Measurements from ENCODE around the gene AP2A2.

Gene AP2A2

DNA sequence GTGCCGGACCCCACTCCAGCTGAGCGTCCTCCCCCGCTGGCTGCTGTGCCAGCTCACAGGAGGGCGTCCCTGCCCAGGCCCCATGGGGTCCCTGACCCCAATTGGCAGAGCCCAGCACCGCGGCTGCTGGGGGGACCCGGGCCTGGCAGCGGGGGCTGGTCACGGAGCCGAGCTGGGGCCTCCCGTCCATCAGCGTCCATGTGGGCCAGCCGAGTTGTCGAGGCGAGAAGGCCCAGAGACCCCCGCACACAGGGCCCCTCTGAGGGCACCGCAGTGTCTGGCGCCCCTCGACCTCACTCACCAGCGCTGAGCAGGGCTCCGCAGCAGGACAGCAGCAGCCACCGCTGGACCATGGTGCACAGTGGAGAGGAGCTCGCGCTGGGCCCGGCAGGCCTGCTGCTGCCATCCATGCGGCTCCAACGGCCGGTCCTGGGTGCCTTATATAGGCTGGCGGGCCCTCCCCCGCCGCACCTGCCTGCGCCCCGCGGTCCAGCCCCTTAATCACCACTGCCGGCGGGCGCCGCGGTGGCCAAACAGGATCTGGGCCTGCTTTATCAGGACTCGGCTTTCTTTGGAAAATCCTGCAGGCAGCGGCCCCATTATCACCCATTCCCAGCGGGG lies 110.7 kb downstream of the AP2A2 start, which contains the start of gene MUC6:
Gene MUC6, minus strand, starts transcription at position 416 of the 621 bp plus-strand sequence. Its CDS starts 63 bp downstream, at position 353.
- Histone ChIP-seq H3K4me3 (no peak within 1 kb of the TSS), H3K27ac (no peak within 1 kb of the TSS), H3K9me3 (ENCODE audit: low read depth, low read length) (no peaks in the 10 kb centered on the region), H3K9ac (ENCODE audit: insufficient read length) (no peak within 1 kb of the TSS), H3K36me3 (ENCODE audit: insufficient read depth, low read length) (no peaks in the 10 kb centered on the region)
- no peak for DNase-seq (ENCODE audit: low read depth, low spot score)
- no peak for TF ChIP-seq EZH2 (IDR thresholded peaks at IDR 0.05)
- TF ChIP-seq FOXP2 (optimal IDR thresholded peaks at IDR 0.05; ENCODE audit: control extremely low read depth, extremely low read length, insufficient read depth), result no peak
- TF ChIP-seq POLR2AphosphoS5 (IDR thresholded peaks at IDR 0.05; ENCODE audit: borderline replicate concordance, low read depth, low read length), result no peak

DNA sequence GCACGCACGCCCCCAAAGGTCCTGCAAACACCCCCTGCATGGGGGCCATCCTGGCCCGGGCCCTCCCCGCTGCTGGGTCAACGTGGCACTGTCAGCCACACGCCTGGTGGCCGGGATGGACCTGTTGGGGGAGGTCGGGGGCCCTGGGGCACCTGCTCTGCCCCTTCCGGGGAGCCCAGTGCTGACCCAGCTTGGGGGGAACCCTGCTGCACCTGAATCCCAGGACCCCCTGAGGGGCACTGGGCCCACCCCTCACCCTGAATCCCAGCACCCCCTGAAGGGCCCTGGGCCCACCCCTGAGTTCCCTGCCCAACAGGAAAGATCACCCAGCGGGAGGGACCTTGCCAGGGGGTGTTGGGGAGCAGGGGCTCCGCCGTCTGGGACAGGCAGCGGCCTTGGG lies 111.3 kb downstream of the AP2A2 start:
- no peak overlapping the region for H3K27ac ChIP-seq
- H3K36me3 ChIP-seq (ENCODE audit: insufficient read depth, low read length), result no peaks in the 10 kb centered on the region
- H3K4me3 ChIP-seq, result no peak overlapping the region
- TF ChIP-seq POLR2AphosphoS5 (IDR thresholded peaks at IDR 0.05; ENCODE audit: borderline replicate concordance, low read depth, low read length) (no peak), FOXP2 (optimal IDR thresholded peaks at IDR 0.05; ENCODE audit: control extremely low read depth, extremely low read length, insufficient read depth) (no peak), EZH2 (IDR thresholded peaks at IDR 0.05) (no peak)
- no peaks in the 10 kb centered on the region for H3K9me3 ChIP-seq (ENCODE audit: low read depth, low read length)
- no peak overlapping the region for H3K9ac ChIP-seq (ENCODE audit: insufficient read length)
- DNase-seq (ENCODE audit: low read depth, low spot score), result no peak

DNA sequence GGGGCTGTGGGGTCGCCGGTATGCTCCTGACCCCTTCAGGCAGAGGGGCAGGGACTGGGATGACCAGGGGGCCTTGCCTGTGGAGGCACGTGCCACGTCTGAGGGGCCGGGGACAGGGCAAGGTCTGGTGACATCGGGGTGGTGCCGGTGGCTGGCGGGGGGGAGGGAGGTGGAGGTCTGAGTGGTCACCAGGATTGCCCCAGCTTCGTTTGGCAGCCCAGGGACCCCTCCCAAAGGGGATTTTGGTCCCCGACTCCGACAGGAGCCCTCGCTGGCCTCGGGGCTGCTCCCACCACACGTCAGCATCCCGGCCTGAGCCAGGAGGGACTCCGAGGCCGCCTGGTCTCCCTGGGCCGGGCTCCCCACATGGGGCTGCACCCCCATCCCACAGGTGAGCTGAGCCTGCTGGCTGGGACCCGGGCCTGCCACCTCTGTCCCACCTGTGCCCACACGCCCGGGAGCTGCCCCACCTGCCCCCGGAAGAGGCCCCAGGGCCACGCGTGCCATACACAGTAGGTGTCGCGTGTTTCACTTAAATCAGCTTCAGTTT lies 111.9 kb downstream of the AP2A2 start:
- H3K4me3 ChIP-seq, result no peak overlapping the region
- H3K9ac ChIP-seq (ENCODE audit: insufficient read length), result no peak overlapping the region
- H3K27ac ChIP-seq, result no peak overlapping the region
- TF ChIP-seq POLR2AphosphoS5 (IDR thresholded peaks at IDR 0.05; ENCODE audit: borderline replicate concordance, low read depth, low read length), result no peak
- no peak for TF ChIP-seq FOXP2 (optimal IDR thresholded peaks at IDR 0.05; ENCODE audit: control extremely low read depth, extremely low read length, insufficient read depth)
- no peak for TF ChIP-seq EZH2 (IDR thresholded peaks at IDR 0.05)
- no peak for DNase-seq (ENCODE audit: low read depth, low spot score)
- H3K36me3 ChIP-seq (ENCODE audit: insufficient read depth, low read length), result no peaks in the 10 kb centered on the region
- H3K9me3 ChIP-seq (ENCODE audit: low read depth, low read length), result no peaks in the 10 kb centered on the region

DNA sequence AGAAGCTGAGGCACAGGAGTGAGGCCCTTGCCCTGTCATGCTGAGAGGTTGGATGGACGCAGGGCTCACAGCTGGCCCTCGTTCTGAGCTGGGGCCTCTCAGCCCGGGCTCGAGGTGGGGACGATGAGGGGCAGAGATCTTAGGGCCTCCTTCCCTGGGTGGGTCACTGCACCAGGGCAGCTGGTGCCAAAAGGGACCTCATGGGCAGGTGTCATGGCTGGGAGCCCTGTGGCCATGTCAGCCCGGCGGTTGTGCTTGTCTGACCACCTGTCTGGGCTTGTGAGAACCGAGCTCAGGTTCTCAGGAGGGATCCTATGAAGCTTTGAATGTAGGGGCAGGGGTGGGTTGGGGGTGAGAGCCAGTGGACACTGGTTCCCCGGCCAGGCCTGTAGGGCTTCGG lies 112.7 kb downstream of the AP2A2 start:
- H3K9ac ChIP-seq (ENCODE audit: insufficient read length), result no peak overlapping the region
- DNase-seq (ENCODE audit: low read depth, low spot score), result no peak
- H3K4me3 ChIP-seq, result no peak overlapping the region
- no peak overlapping the region for H3K27ac ChIP-seq
- no peaks in the 10 kb centered on the region for H3K36me3 ChIP-seq (ENCODE audit: insufficient read depth, low read length)
- no peak for TF ChIP-seq POLR2AphosphoS5 (IDR thresholded peaks at IDR 0.05; ENCODE audit: borderline replicate concordance, low read depth, low read length)
- TF ChIP-seq FOXP2 (optimal IDR thresholded peaks at IDR 0.05; ENCODE audit: control extremely low read depth, extremely low read length, insufficient read depth), result no peak
- TF ChIP-seq EZH2 (IDR thresholded peaks at IDR 0.05), result no peak
- no peaks in the 10 kb centered on the region for H3K9me3 ChIP-seq (ENCODE audit: low read depth, low read length)

DNA sequence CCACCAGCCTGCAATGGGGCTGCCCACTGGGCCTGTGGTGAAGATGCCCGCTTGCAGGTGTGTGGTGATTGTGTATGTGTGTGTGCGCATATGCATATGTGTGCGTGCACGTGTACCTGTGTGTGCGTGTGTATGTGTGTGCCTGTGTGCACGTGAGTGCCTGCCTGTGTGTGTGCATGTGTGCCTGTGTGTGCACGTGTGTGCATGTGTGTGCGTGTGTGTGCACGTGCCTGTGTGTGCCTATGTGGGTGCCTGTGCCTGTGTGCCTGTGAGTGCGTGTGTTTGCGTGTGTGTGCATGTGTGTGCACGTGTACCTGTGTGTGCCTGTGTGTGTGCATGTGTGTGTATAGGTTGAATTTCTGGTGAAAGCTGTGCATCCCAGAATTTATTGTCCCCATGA lies 113.3 kb downstream of the AP2A2 start:
- Histone ChIP-seq H3K9me3 (ENCODE audit: low read depth, low read length) (no peaks in the 10 kb centered on the region), H3K4me3 (no peak overlapping the region), H3K27ac (no peak overlapping the region), H3K36me3 (ENCODE audit: insufficient read depth, low read length) (no peaks in the 10 kb centered on the region), H3K9ac (ENCODE audit: insufficient read length) (no peak overlapping the region)
- TF ChIP-seq EZH2 (IDR thresholded peaks at IDR 0.05) (no peak), POLR2AphosphoS5 (IDR thresholded peaks at IDR 0.05; ENCODE audit: borderline replicate concordance, low read depth, low read length) (no peak), FOXP2 (optimal IDR thresholded peaks at IDR 0.05; ENCODE audit: control extremely low read depth, extremely low read length, insufficient read depth) (no peak)
- DNase-seq (ENCODE audit: low read depth, low spot score), result no peak

DNA sequence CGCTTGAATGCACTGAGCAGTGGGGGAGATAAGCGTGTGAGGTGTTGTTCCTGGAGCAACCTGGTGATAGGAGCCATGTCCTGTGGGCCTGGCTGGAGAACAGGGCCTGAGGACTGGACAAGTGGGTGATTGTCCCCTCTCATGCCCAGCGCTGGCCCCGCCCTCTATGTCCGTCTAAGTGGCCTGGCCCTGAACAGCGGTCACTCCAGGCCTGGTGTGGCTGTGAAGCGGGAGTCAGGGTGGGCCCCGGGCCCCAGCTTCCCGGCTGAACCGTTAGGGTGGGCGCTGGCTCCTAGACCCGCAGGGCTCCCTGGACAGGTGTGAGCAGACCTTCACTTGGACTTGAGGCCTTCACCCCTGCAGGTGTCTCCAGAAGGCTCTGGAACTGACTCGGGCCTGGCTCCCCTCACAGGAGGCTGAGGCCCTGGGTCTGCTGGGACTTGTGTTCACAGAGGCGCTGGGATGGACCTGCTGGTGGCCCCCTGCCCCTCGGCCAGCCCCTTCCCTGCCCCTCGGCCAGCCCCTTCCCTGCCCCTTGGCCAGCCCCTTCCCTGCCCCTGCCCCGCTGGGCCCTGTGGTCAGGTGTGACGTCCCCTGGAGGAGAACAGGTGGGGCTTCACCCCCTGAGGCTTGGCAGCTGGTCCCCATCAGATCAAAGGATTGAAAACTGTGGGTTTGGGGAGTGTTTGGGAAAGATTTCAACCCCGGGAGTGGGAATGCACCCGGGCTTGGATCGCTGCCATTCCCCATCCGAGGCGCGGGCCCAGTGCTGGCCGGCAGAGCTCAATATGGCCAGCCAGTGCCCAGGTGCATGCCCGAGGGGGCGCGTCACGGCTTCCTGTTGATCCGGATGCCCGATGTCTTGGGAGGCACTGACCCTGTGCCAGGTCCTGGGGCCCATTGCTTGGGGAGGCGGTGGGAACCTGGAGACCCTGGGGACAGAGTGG lies 114.1 kb downstream of the AP2A2 start:
- TF ChIP-seq FOXP2 (optimal IDR thresholded peaks at IDR 0.05; ENCODE audit: control extremely low read depth, extremely low read length, insufficient read depth) (no peak), POLR2AphosphoS5 (IDR thresholded peaks at IDR 0.05; ENCODE audit: borderline replicate concordance, low read depth, low read length) (no peak), EZH2 (IDR thresholded peaks at IDR 0.05) (no peak)
- Histone ChIP-seq H3K36me3 (ENCODE audit: insufficient read depth, low read length) (no peaks in the 10 kb centered on the region), H3K9me3 (ENCODE audit: low read depth, low read length) (no peaks in the 10 kb centered on the region), H3K27ac (no peak overlapping the region), H3K9ac (ENCODE audit: insufficient read length) (no peak overlapping the region), H3K4me3 (no peak overlapping the region)
- DNase-seq (ENCODE audit: low read depth, low spot score), result no peak

DNA sequence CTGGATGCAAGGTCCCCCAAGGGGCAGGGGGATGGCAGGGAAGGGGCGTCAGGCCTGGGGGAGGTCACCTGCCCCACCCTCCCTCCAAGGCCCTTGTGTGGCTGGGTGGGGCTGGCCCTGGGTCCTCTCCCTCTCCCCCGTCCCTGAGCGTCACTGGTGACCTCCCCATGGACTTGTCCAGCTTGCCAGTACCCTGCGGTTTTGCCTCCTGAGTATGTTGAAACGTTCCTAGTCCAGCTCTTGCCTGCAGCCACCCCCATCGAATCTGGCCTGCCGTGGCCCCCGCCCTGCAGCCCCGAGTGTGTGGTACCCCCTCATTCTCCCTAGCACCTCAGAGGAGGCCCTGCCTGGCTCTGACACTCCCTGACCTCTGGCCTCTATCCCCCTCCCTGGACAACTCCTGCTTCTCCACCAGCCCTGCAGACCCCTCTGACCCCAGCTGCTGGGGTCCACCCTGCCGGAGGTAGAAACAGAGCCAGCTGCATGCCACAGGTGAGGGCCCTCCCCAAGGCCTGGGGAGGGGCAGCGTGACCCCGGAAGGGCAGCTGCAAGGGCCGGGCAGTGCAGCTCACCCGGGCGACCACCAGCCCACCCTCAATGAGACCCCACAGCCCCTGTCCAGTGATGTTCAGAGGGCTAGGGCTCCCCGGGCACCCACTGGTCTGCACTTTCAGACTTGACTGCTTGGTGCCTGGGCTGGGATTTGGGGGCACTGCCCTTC lies 114.9 kb downstream of the AP2A2 start:
- Histone ChIP-seq H3K27ac (no peak overlapping the region), H3K36me3 (ENCODE audit: insufficient read depth, low read length) (no peaks in the 10 kb centered on the region), H3K9me3 (ENCODE audit: low read depth, low read length) (no peaks in the 10 kb centered on the region), H3K9ac (ENCODE audit: insufficient read length) (no peak overlapping the region), H3K4me3 (no peak overlapping the region)
- no peak for DNase-seq (ENCODE audit: low read depth, low spot score)
- TF ChIP-seq FOXP2 (optimal IDR thresholded peaks at IDR 0.05; ENCODE audit: control extremely low read depth, extremely low read length, insufficient read depth), result no peak
- TF ChIP-seq POLR2AphosphoS5 (IDR thresholded peaks at IDR 0.05; ENCODE audit: borderline replicate concordance, low read depth, low read length), result no peak
- TF ChIP-seq EZH2 (IDR thresholded peaks at IDR 0.05), result no peak

DNA sequence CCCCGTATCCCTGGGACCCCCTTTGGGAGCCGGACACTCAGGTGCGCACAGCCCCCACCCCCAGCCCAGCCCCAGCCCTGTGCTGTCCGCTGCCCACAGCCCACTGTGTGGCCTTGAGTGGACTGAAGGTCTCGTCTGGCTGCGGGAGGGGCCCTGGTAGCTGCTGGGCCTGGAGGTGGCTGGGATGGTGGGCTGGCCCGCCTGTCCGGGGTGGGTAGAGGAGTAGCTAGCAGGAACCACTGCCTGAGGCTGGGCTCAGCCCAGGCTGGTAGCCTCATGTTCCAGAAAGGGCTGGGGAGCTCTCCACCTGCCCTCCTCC lies 115.4 kb downstream of the AP2A2 start:
- Histone ChIP-seq H3K4me3 (no peak overlapping the region), H3K9me3 (ENCODE audit: low read depth, low read length) (no peaks in the 10 kb centered on the region), H3K27ac (no peak overlapping the region), H3K36me3 (ENCODE audit: insufficient read depth, low read length) (no peaks in the 10 kb centered on the region), H3K9ac (ENCODE audit: insufficient read length) (no peak overlapping the region)
- no peak for DNase-seq (ENCODE audit: low read depth, low spot score)
- TF ChIP-seq POLR2AphosphoS5 (IDR thresholded peaks at IDR 0.05; ENCODE audit: borderline replicate concordance, low read depth, low read length), result no peak
- no peak for TF ChIP-seq FOXP2 (optimal IDR thresholded peaks at IDR 0.05; ENCODE audit: control extremely low read depth, extremely low read length, insufficient read depth)
- no peak for TF ChIP-seq EZH2 (IDR thresholded peaks at IDR 0.05)

Data from SK-N-MC (cell line).